PFSK-1 (cell line): Measurements from ENCODE around the gene KRTAP10-8.

ENCODE experiments used
- FOXP2 ChIP-seq: optimal IDR thresholded peaks from 2 replicates; pipeline ENCODE3; 2011; ENCODE audit warnings: borderline replicate concordance, control low read depth, inconsistent platforms; ENCODE audit not compliant: insufficient read depth; ENCODE audit errors: extremely low read length, extremely low read depth
- POLR2AphosphoS5 ChIP-seq: IDR thresholded peaks from 2 replicates; pipeline ENCODE4 v1.6.1; 2012; ENCODE audit warnings: low read depth, mild to moderate bottlenecking, control low read depth, low read length, moderate library complexity
- REST ChIP-seq, 2 experiments: IDR thresholded peaks; 2 replicates each; pipeline versions ENCODE4 v1.6.1 to v1.8.0; 2011 to 2012; ENCODE audit warnings: low read depth in 2 of 2, low read length in 2 of 2, control low read depth in 1 of 2, inconsistent platforms in 1 of 2, mild to moderate bottlenecking in 1 of 2, moderate library complexity in 1 of 2; ENCODE audit not compliant: insufficient read depth in 1 of 2
- SIN3A ChIP-seq: IDR thresholded peaks from 2 replicates; pipeline ENCODE4 v1.6.1; 2012; ENCODE audit warnings: mild to moderate bottlenecking, low read length, moderate library complexity, borderline replicate concordance; ENCODE audit not compliant: insufficient read depth
- TAF1 ChIP-seq: IDR thresholded peaks from 2 replicates; pipeline ENCODE4 v1.6.1; 2012; ENCODE audit warnings: low read length, control low read depth, borderline replicate concordance; ENCODE audit not compliant: insufficient read depth

KRTAP10-8 gene

GRCh38 chr21:44619886-44620285 is 8.0 kb downstream of the KRTAP10-8 start:
- TF ChIP-seq POLR2AphosphoS5 (no peak), FOXP2 (no peak), REST (IDR thresholded peaks at IDR 0.05; ENCODE audit: insufficient read depth in 1 of 2, low read depth in 2 of 2, low read length in 2 of 2) (no peak), SIN3A (no peak), TAF1 (no peak)

- TF ChIP-seq POLR2AphosphoS5 = no peak
- no peak for TF ChIP-seq REST (IDR thresholded peaks at IDR 0.05; ENCODE audit: insufficient read depth in 1 of 2, low read depth in 2 of 2, low read length in 2 of 2)
- no peak for TF ChIP-seq SIN3A
- TF ChIP-seq TAF1 = no peak
- no peak for TF ChIP-seq FOXP2
Measured at GRCh38 chr21:44623575-44623974, 11.7 kb downstream of the KRTAP10-8 start.

GRCh38 chr21:44625756-44626155 is 13.9 kb downstream of the KRTAP10-8 start:
- TF ChIP-seq FOXP2 (no peak), POLR2AphosphoS5 (no peak), TAF1 (no peak), SIN3A (no peak), REST (IDR thresholded peaks at IDR 0.05; ENCODE audit: insufficient read depth in 1 of 2, low read depth in 2 of 2, low read length in 2 of 2) (no peak)

- TF ChIP-seq FOXP2 (no peak), REST (IDR thresholded peaks at IDR 0.05; ENCODE audit: insufficient read depth in 1 of 2, low read depth in 2 of 2, low read length in 2 of 2) (no peak), POLR2AphosphoS5 (no peak), SIN3A (no peak), TAF1 (no peak)
Measured at GRCh38 chr21:44626262-44626661, 14.4 kb downstream of the KRTAP10-8 start.

- TF ChIP-seq FOXP2 (no peak), TAF1 (no peak), SIN3A (no peak), POLR2AphosphoS5 (no peak), REST (IDR thresholded peaks at IDR 0.05; ENCODE audit: insufficient read depth in 1 of 2, low read depth in 2 of 2, low read length in 2 of 2) (no peak)
Measured at GRCh38 chr21:44626673-44627143, 14.8 kb downstream of the KRTAP10-8 start, which contains the start of gene KRTAP10-9. TSS of gene KRTAP10-9 (plus strand) at chr21:44627093. CDS start at chr21:44627172, 79 bp downstream.
